SIG-M5 treated with dmso at 0.1 percent for 504 hours (cell line): ENCODE data around the gene C1orf35.

Experiments used
- DNase-seq: peaks from one replicate; lab custom pipeline; 2025; ENCODE audit not compliant: unreplicated experiment; lab: John Stamatoyannopoulos, UW

Gene C1orf35

GRCh38 chr1:228066416-228066815, 36.7 kb downstream of the C1orf35 start:
- DNase-seq = no peak

GRCh38 chr1:228065543-228066347, 37.4 kb downstream of the C1orf35 start:
- no peak for DNase-seq

GRCh38 chr1:228064741-228065542, 38.2 kb downstream of the C1orf35 start:
- DNase-seq = no peak

GRCh38 chr1:228064296-228064695, 38.8 kb downstream of the C1orf35 start:
- no peak for DNase-seq

- DNase-seq = no peak
Measured at GRCh38 chr1:228063251-228064191, 39.6 kb downstream of the C1orf35 start.

GRCh38 chr1:228062812-228063211, 40.3 kb downstream of the C1orf35 start:
- DNase-seq = no peak

GRCh38 chr1:228062085-228062791, 40.9 kb downstream of the C1orf35 start:
- no peak for DNase-seq

- DNase-seq = no peak
Measured at GRCh38 chr1:228061411-228062084, 41.6 kb downstream of the C1orf35 start.

GRCh38 chr1:228060458-228061190, 42.5 kb downstream of the C1orf35 start:
- no peak for DNase-seq

- DNase-seq = peak; percentile 34
Measured at GRCh38 chr1:228059634-228060457, 43.3 kb downstream of the C1orf35 start.

GRCh38 chr1:228058949-228059633, 44.0 kb downstream of the C1orf35 start:
- DNase-seq = no peak

- no peak for DNase-seq
Measured at GRCh38 chr1:228058172-228058948, 44.8 kb downstream of the C1orf35 start.
